NCI-H2081 treated with DMSO at 0.1 percent for 48 hours (cell line): ENCODE data around the gene PM20D1.

Experiments used
- DNase-seq: peaks from one replicate; lab custom pipeline; 2025; lab: John Stamatoyannopoulos, UW

PM20D1 gene

DNA sequence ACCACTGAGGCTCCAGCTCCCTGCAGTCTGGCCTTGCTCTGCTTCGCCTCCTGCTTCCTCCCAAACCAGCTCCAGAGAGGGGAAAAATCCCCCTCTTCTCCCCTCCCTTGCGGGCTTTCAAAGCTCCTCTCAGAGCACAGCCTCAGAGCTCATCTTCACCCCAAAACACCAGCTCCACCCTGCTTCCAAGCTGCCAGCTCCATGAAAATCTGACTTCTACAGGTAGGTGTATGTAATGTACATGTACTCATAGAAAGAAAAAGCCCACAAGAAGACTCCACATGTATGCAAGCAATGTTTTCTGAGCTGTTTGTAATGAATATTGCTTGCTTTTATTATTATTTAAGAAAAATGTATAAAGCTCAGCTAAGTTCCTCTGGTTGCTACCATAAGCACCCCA is 45.3 kb downstream of the PM20D1 start:
- no peak for DNase-seq

DNA sequence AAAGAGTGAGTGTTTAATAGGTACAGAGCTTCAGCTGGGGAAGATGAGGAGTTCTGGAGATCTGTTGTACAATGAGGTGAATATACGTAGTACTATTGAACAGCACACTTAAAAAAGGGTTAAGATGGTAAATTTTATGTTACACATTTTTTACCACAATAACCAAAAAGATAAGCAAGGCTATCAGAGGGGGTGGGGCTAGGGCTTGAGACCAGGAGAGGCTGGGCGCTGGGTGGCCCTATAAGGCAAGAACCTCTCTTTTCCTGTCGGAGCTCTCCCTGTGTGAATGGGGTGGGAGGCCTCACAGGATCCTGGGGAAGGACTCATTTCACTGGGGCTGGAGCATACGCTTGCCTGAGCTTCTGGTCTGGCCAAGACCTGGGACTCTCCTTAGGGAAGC is 45.9 kb downstream of the PM20D1 start:
- DNase-seq: no peak

GRCh38 chr1:205802060-205802459 is 47.9 kb downstream of the PM20D1 start:
- DNase-seq: no peak

DNA sequence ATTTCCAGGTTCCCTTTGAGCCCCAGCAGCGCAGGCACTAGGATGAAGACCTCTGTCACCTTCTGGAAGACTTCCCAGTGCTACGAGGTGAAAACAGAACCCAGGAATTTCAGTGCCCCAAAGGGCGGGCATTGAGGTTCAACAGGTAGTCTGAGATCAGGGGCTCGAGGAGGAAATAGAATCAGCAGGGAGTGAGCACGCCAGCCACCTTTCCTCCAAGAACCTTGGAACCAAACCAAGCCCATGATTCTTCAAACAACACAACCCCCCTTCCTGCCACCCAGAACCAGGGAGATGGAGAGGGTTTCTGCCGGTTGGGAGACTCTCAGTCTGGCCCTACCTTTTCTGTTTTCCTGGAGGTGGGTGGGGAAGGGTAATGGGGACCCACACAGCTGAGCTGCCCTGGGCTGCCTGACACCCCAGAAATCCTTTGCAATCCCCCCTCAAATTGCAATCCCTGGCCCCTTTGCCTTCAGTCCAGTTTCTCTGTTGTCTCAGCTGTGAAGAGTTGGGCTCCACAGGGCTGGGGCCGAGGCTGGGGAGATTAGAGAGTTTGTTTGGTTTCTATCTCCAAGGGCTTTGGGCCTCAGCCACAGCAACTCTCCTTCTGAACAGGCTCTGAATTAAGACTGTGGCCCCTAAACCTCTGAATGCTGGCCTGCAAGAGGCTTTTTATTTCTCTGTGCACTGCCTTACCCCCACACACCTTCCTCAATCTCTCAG is 48.8 kb downstream of the PM20D1 start:
- DNase-seq: no peak

DNA sequence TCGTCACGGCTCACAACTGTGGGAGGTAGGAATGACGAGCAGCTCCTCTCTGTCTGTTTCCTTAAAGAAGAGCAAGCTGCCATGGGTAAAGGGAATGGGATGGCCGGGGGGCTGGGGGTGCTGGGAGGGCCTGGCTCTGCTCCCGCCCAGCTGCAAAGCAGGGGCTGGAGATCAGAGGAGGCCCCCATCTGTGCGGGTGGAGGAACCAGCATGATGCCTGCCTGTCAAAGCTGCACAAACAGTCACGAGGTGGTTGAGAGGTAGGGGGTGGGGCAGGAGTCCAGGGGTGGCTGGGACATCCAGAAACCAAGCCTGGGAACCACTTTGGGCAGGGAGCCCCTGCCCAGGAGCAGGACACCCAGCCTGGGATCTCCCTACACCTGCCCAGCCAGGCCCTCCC is 49.5 kb downstream of the PM20D1 start:
- no peak for DNase-seq

DNA sequence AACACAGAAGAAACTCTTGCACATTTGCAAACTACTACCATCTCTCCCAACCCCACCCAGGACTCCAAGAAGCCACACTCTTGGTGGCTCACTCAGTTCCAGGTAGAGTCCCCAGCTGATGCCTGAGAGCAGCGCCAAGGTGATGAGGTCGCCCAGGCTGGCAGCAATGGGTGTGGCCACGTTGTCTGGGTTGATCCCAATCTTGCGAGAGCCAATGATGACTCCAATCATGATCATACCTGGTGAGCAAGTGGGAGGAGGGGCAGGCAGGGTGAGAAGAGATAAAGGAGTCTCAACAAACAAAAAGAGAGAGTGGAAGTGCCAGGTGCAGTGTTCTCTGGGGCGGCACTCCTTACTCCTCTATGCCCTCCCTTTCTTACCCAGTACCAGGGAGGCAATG is 51.4 kb downstream of the PM20D1 start:
- DNase-seq: no peak

GRCh38 chr1:205797168-205797567 is 52.8 kb downstream of the PM20D1 start:
- DNase-seq: no peak

DNA sequence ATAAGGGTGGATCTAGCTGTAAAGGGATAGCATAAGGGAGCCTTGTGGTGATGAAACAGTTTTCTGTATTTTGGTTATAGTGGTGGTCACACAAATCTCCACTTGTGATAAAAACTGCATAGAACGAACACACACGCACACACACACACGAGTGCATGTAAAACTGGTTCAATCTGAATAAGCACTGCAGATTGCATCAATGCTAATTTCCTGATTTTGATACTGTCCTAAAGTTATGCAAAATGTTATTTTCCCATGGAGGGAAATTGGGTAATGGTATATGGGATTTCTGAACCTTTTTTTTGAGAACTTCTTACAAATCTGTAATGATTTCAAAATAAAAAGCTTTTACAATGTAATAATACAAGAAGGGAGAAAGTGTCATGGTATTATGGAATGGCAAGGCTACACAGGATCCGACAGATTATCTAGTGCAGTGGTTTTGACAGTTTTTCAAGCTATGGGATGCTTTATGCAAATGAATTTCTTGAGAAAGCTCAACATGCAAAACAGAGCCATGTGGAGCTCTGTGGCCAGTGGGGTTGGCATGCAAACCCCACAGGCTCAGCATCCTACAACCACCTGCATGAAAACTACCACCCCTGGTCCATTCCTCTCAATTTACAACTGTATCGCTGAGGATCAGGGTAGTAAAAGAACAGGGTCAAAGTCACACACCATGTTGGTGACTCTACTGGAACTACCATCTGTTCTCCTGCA is 55.8 kb downstream of the PM20D1 start:
- DNase-seq: no peak

DNA sequence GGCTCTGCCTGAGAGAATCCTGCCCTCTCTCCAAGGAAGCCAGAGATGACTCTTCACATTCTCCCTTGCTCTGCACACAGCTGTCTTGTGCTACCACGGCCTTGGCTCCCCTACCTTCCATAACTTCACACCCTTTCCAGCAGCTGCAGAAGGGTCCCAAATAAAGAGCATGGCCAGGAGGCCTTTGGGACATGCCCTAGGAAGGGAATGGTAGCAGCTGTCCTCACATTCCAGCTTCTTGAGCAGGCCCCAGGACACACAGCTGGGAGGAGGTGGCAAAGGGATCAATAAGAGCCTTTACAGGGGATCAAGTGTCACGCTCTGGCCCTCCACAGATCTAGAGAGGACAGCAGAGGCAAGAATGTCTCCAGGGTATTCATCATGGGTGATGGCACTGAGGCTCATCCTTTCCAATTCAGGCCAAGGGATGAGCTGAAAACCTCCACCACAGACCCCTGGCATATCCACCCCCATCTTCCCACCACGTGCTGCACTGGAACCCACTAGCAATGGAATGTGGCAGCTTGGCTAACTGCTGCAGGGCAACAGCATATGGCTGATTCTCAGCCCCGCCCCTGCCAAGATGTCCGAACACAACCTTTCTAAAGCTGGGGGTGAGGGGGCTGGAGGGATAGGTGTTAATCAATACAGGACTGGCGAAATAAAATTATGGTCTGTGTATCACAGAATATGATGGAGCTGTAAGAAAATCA is 56.8 kb downstream of the PM20D1 start:
- DNase-seq: no peak

DNA sequence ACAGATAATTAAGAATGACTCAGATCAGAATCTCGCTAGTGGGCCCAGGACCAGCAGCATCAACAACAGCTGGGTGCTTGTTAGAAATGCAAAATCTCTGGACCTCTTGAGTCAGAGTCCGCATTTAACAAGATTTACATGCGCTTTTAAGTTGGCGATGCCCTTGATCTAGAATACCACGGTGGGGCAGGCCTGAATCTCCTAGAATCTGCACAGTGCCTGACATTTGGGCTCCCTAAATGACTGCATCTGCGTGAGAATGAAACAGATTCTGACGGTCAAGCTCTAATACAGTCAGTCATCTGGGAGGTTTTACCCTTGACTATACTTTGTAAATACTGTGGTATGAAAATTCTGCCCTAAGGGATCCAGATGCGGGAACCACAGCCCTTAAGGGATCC is 57.5 kb downstream of the PM20D1 start:
- no peak for DNase-seq

DNA sequence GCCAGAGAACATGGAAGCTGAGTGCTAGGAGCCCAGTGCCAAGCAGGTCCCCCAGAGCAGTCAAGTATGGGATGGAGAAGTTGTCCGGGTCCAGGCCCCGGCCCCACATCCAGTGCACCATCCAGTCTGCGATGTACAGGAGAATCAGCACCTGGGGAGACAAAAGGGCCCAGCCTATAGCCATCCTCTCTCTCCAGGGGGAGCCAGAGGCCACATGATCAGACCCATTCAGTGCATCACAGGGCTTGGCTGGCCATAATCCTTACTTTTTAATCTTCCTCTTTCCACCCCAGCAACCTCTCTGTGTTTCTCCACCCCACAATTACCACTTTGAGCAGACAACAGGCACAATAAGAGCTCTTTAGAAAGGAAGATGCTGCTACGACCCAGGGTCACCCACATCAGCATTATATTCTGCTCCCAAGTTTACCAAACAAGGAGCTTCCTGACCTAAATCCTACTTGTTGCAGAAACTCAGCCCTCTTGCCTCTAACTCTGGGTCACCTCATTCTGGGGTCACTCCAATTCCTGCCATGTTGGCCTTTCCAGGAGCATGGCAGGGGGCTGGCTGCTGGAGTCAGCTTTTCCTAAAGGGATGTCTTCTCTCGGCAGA is 58.3 kb downstream of the PM20D1 start:
- DNase-seq: no peak

GRCh38 chr1:205787287-205787916 is 62.5 kb downstream of the PM20D1 start:
- DNase-seq: no peak

DNA sequence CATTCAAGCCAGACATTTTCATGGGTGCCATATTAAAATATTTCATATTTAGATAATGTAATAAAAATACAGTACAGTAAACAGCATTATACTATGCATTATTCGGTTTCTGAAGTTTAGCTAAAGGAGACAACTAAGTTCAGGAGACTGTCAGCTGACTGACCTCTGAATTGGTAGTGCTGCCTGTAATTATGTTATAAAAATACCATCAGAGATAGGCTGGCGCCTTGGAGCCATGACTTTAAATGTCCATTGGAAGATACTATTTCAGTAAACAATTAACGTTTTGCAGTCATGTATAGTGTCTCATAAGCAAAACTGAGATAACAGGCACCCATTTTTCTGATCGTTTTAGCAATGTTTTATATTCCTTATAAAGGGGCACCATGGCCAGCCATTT is 63.3 kb downstream of the PM20D1 start:
- DNase-seq: no peak

- no peak for DNase-seq
These were observed 64.5 kb downstream of the PM20D1 start for GRCh38 chr1:205785446-205785845.

DNA sequence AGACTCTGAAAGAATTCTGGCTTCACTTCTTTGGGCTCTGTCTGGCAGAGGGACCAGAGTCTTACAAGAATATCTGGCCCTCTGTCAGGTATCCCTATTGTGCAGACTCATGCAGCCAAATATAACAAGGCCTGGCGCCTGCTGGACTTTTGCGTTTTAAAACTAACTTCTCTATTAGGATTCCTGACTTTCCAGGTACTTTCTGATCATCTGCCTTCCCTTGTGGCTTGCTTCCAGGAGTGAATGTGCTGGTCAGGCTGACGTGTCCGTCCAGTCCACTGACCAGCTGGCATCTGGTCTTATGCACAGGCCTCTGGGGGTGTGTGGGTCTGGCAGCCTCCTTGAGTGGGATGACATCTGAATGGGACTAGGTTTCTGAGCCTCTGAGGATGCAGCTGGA is 66.0 kb downstream of the PM20D1 start:
- DNase-seq: no peak

GRCh38 chr1:205783433-205783795 is 66.5 kb downstream of the PM20D1 start:
- DNase-seq: no peak

DNA sequence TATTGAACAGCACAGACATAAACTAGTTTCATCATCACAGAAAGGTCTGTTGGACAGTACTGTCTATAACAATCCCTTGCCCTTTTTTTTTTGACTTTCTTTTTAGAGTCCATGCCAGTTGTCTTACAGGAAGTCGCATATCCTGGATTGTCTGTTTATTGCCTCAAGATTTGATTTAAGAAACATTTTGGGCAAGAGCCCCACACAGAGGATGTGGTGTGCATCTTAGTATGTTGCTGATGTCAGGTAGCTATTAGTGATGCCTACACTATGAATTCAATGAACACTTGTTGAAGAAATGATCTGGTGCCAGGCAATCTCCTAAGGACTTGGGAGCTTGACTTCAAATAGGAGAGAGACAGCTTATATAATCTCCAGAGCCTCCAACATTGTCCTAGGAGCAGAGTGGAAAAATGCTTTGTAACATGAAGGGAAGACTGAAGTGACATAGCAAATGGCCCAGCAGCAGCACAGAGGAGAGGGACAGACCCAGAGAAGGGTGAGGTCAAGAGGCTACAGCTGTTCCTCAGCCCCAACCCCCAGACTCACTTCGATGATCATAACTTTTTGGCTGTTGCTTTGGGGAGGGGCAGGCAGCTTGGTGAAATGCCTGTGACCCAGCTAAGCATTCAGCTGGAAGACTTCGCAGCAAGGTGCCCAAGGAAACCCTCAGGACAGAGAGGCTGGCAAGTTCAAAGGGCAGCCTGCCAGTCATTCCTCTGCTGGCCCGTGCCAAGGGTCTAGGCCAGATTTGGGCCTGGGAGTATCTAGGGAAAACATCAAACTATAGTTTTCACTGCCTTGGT is 67.1 kb downstream of the PM20D1 start:
- DNase-seq: no peak

- no peak for DNase-seq
These were observed 69.6 kb downstream of the PM20D1 start for GRCh38 chr1:205780335-205780734.
